PC-3 (cell line): Measurements from ENCODE around the gene TRIM40. TPM values are rescaled to one million over a fixed set of nuclear protein-coding genes. Genes with fewer than 3 reads are reported as not detected.

Source experiments
- ATAC-seq: fragments of 200-7000 bp; cut with Tn5 transposase; 2 replicates; pipeline ENCODE4 v1.9.1; 2020; ENCODE audit warnings: mild to moderate bottlenecking, moderate library complexity
- BruUV-seq: library from RNA; stranded (reverse); fragments of 400-500 nt; replicated peaks from 2 replicates; lab custom pipeline; 2021; lab: Mats Ljungman, UMichigan
- CTCF ChIA-PET: fragments of 300-600 bp; sonication (Branson Sonifier 250); formaldehyde crosslinking; loops from one replicate; lab custom pipeline; 2022; ENCODE audit warnings: antibody characterized with exemption; lab: Charles Lee
- POLR2A ChIA-PET: fragments of 300-600 bp; sonication (Branson Sonifier 250); formaldehyde crosslinking; loops from one replicate; lab custom pipeline; 2022; ENCODE audit warnings: antibody characterized with exemption; ENCODE audit not compliant: unreplicated experiment; lab: Charles Lee
- DNase-seq: peaks from one replicate; pipeline ENCODE4 v3.0.0-alpha.2; 2015
- H2AFZ ChIP-seq: fragments of 300-600 bp; sonication (generic); 2 replicates; pipeline ENCODE4 v1.6.0; 2016; ENCODE audit warnings: antibody characterized with exemption, low read length
- H3F3A ChIP-seq: fragments of 300-600 bp; sonication (generic); one replicate; pipeline ENCODE4 v1.6.0; 2017; ENCODE audit warnings: antibody characterized with exemption, low read length, control low read depth, mild to moderate bottlenecking; ENCODE audit not compliant: unreplicated experiment
- H3K27ac ChIP-seq: fragments of 300-600 bp; sonication (generic); 2 replicates; pipeline ENCODE4 v1.5.1; 2016; ENCODE audit warnings: mild to moderate bottlenecking, low read length
- H3K27me3 ChIP-seq: fragments of 300-600 bp; sonication (generic); 2 replicates; pipeline ENCODE4 v1.6.1; 2016; ENCODE audit warnings: low read length, mixed read lengths
- H3K36me3 ChIP-seq: fragments of 300-600 bp; sonication (generic); 2 replicates; pipeline ENCODE4 v1.6.1; 2016; ENCODE audit warnings: low read depth, mixed run types, low read length, mixed read lengths
- H3K4me1 ChIP-seq: fragments of 300-600 bp; sonication (generic); 2 replicates; pipeline ENCODE4 v1.5.1; 2016; ENCODE audit warnings: low read length; ENCODE audit not compliant: insufficient read depth
- H3K4me2 ChIP-seq: fragments of 300-600 bp; sonication (generic); 2 replicates; pipeline ENCODE4 v1.6.0; 2016; ENCODE audit warnings: low read length
- H3K4me3 ChIP-seq: fragments of 300-600 bp; sonication (generic); 2 replicates; pipeline ENCODE4 v1.5.1; 2016; ENCODE audit warnings: mild to moderate bottlenecking, low read length, mixed read lengths
- H3K79me2 ChIP-seq: fragments of 300-600 bp; sonication (generic); 2 replicates; pipeline ENCODE4 v1.6.1; 2017; ENCODE audit warnings: low read length, mixed read lengths
- H3K9ac ChIP-seq: fragments of 300-600 bp; sonication (generic); 2 replicates; pipeline ENCODE4 v1.6.0; 2016; ENCODE audit warnings: mild to moderate bottlenecking, low read length
- H3K9me2 ChIP-seq: fragments of 300-600 bp; sonication (generic); replicated peaks from 2 replicates; pipeline ENCODE4 v1.6.1; 2016; ENCODE audit warnings: mixed run types, low read length, mixed read lengths
- H3K9me3 ChIP-seq: fragments of 300-600 bp; sonication (generic); 2 replicates; pipeline ENCODE4 v1.6.1; 2016; ENCODE audit warnings: low read length, mixed read lengths
- H4K20me1 ChIP-seq: fragments of 300-600 bp; sonication (generic); 2 replicates; pipeline ENCODE4 v1.6.1; 2016; ENCODE audit warnings: low read length, mixed read lengths
- CTCF ChIP-seq: fragments of 300-600 bp; sonication (generic); conservative IDR thresholded peaks from 2 replicates; pipeline ENCODE4 v1.5.1; 2017; ENCODE audit warnings: antibody characterized with exemption, low read depth, mild to moderate bottlenecking, low read length
- EZH2 ChIP-seq: fragments of 300-600 bp; sonication (generic); IDR thresholded peaks from one replicate; pipeline ENCODE4 v1.6.1; 2017; ENCODE audit warnings: antibody characterized with exemption, mild to moderate bottlenecking, low read length; ENCODE audit not compliant: unreplicated experiment
- EZH2phosphoT487 ChIP-seq: fragments of 300-600 bp; sonication (generic); IDR thresholded peaks from 2 replicates; pipeline ENCODE4 v1.6.1; 2018; ENCODE audit warnings: mild to moderate bottlenecking, antibody characterized with exemption, low read length, borderline replicate concordance
- intact Hi-C: fragments of 100-400 bp; cut with micrococcal nuclease; formaldehyde crosslinking; loops from 2 replicates; pipeline ENCODE4 v1.9.0; 2023
- total RNA-seq: library from RNA; depleted of rRNA; stranded (reverse); fragments of >200 nt; gene quantifications from 2 replicates; pipeline ENCODE4 v1.2.3, GENCODE V29; 2014

The TRIM40 gene
- total RNA-seq, 1 experiment from 2014 or later = not detected

DNA sequence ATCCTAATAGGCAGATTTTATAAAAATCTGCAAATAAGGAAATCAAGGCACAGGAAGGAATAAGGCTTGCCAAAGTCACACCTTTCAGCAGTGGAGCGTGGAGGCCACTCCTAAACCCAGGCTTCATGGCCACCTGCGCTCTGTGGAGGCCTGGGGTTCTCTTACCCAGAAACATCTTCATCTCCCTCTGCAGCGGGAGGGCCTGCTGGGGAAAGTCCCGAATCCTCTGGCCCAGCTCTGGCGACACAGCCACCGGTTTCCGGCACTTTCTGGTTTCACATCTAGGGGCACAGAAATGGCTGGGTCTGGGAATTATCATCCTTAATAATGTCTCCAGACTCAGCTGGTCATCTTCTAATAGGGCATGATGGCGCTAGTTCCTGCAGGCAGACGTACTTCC lies 20.8 kb downstream of the TRIM40 start:
- no TSS peak for BruUV-seq
- DNase-seq (no peak), ATAC-seq (no peak)
- Histone ChIP-seq H3K27me3 (no peaks in the 10 kb centered on the region), H3K9me3 (no peaks in the 10 kb centered on the region), H3K4me1 (peaks cover 32% of the 10 kb centered on the region), H3K27ac (peak overlapping the region; percentile 10; the same call in 1 of the 2 replicates), H3K4me2 (peak overlapping the region; percentile 62), H3F3A (peaks cover 5% of the 10 kb centered on the region), H4K20me1 (no peaks in the 10 kb centered on the region), H3K36me3 (no peaks in the 10 kb centered on the region), H3K4me3 (peak overlapping the region; percentile 19; the same call in 1 of the 2 replicates), H3K9me2 (no peaks in the 10 kb centered on the region), H3K9ac (no peak overlapping the region), H3K79me2 (no peaks in the 10 kb centered on the region), H2AFZ (peak overlapping the region; percentile 62; the same call in 1 of the 2 replicates)
- ChIA-PET POLR2A (no interaction called here), CTCF (interaction anchor here (0.6 kb wide), 1 partner anchor 104 kb away, joined by 3 read pairs; no protein-coding TSS in a partner anchor)
- intact Hi-C loops = no loop called here
- TF ChIP-seq EZH2 (no peak), EZH2phosphoT487 (no peak), CTCF (no peak)

- intact Hi-C loops = no loop called here
- POLR2A ChIA-PET = no interaction called here
- Histone ChIP-seq H3K36me3 (no peaks in the 10 kb centered on the region), H3K9me3 (no peaks in the 10 kb centered on the region), H3K4me1 (peaks cover 32% of the 10 kb centered on the region), H3K4me2 (no peak overlapping the region), H3K9me2 (no peaks in the 10 kb centered on the region), H3F3A (peaks cover 5% of the 10 kb centered on the region), H3K4me3 (no peak overlapping the region), H4K20me1 (no peaks in the 10 kb centered on the region), H3K27me3 (no peaks in the 10 kb centered on the region), H3K9ac (no peak overlapping the region), H3K79me2 (no peaks in the 10 kb centered on the region), H3K27ac (no peak overlapping the region), H2AFZ (no peak overlapping the region)
- ATAC-seq = no peak
- TF ChIP-seq EZH2phosphoT487 (no peak), CTCF (no peak), EZH2 (no peak)
- BruUV-seq = no TSS peak
- DNase-seq = no peak
- CTCF ChIA-PET = no interaction called here
Observed at GRCh38 chr6:30157581-30157980, 21.6 kb downstream of the TRIM40 start.

- no peak for DNase-seq
- no peak for TF ChIP-seq EZH2phosphoT487
- TF ChIP-seq EZH2 = no peak
- no peak for TF ChIP-seq CTCF
- Histone ChIP-seq H3K4me2 (no peak overlapping the region), H3K36me3 (no peaks in the 10 kb centered on the region), H3K27me3 (no peaks in the 10 kb centered on the region), H4K20me1 (no peaks in the 10 kb centered on the region), H3K27ac (no peak overlapping the region), H3K9me2 (no peaks in the 10 kb centered on the region), H3K9ac (no peak overlapping the region), H3F3A (peaks cover 5% of the 10 kb centered on the region), H2AFZ (no peak overlapping the region), H3K9me3 (no peaks in the 10 kb centered on the region), H3K79me2 (no peaks in the 10 kb centered on the region), H3K4me1 (peaks cover 32% of the 10 kb centered on the region), H3K4me3 (no peak overlapping the region)
- no peak for ATAC-seq
- intact Hi-C loops = no loop called here
- ChIA-PET CTCF (no interaction called here), POLR2A (no interaction called here)
- no TSS peak for BruUV-seq
Observed at GRCh38 chr6:30157999-30158398, 22.1 kb downstream of the TRIM40 start.
